CD4-positive, alpha-beta T cell (primary cell): ENCODE measurements around the gene EGF. TPM values are rescaled to one million over a fixed set of nuclear protein-coding genes. Genes with fewer than 3 reads are reported as not detected.

Experiments
- ATAC-seq: fragments of 200-7000 bp; cut with Tn5 transposase; one replicate; pipeline ENCODE4 v1.10.0; 2022; ENCODE audit warnings: mild to moderate bottlenecking; ENCODE audit not compliant: poor library complexity
- CTCF ChIA-PET: fragments of 350-600 bp; sonication (Branson Sonifier 250); formaldehyde crosslinking; loops from one replicate; lab custom pipeline; 2021; ENCODE audit warnings: antibody characterized with exemption, inconsistent platforms; lab: Charles Lee
- POLR2A ChIA-PET: fragments of 350-600 bp; sonication (Branson Sonifier 250); formaldehyde crosslinking; loops from one replicate; lab custom pipeline; 2021; ENCODE audit warnings: antibody characterized with exemption, inconsistent platforms; lab: Charles Lee
- DNase-seq, 14 experiments: peaks; one replicate each; pipeline ENCODE4 v3.0.0-alpha.2; 2013 to 2020; ENCODE audit warnings: mixed read lengths in 2 of 14
- H3K27ac ChIP-seq, 2 donors: one replicate each; pipeline versions ENCODE4 v1.5.1 to v1.7.0; 2013; ENCODE audit warnings: low read length in 2 of 2, low read depth in 1 of 2, mild to moderate bottlenecking in 1 of 2
- H3K27me3 ChIP-seq, 2 experiments: 1 replicate in 1 of 2; 2 replicates in 1 of 2; pipeline versions ENCODE4 v1.6.1 to v1.7.0; 2013; ENCODE audit warnings: low read length in 2 of 2, control low read depth in 1 of 2, mild to moderate bottlenecking in 1 of 2, moderate library complexity in 1 of 2; ENCODE audit not compliant: insufficient read depth in 2 of 2, control insufficient read depth in 1 of 2
- H3K36me3 ChIP-seq: one replicate; pipeline ENCODE4 v1.6.1; 2013; ENCODE audit warnings: low read length, control low read depth; ENCODE audit not compliant: insufficient read depth
- H3K4me1 ChIP-seq: one replicate; pipeline ENCODE4 v1.6.1; 2013; ENCODE audit warnings: low read length, control low read depth; ENCODE audit not compliant: insufficient read depth
- H3K4me3 ChIP-seq: one replicate; pipeline ENCODE4 v1.5.1; 2013; ENCODE audit warnings: mild to moderate bottlenecking, low read length, moderate library complexity
- H3K9me3 ChIP-seq, 2 experiments: 1 replicate in 1 of 2; 2 replicates in 1 of 2; pipeline versions ENCODE4 v1.6.1 to v1.7.0; 2013; ENCODE audit warnings: low read length in 2 of 2, mild to moderate bottlenecking in 2 of 2, control low read depth in 1 of 2, moderate library complexity in 1 of 2; ENCODE audit not compliant: control insufficient read depth in 1 of 2, insufficient read depth in 1 of 2
- H3K27ac Mint-ChIP-seq: one replicate; pipeline ENCODE4 v1.8.0; 2020; ENCODE audit warnings: mixed read lengths
- H3K27me3 Mint-ChIP-seq: one replicate; pipeline ENCODE4 v1.8.0; 2021; ENCODE audit warnings: mixed read lengths
- H3K36me3 Mint-ChIP-seq: one replicate; pipeline ENCODE4 v1.8.0; 2021; ENCODE audit warnings: low read depth, mixed read lengths
- H3K4me1 Mint-ChIP-seq: one replicate; pipeline ENCODE4 v1.8.0; 2021; ENCODE audit warnings: low read depth, mixed read lengths
- H3K4me3 Mint-ChIP-seq: one replicate; pipeline ENCODE4 v1.8.0; 2020; ENCODE audit warnings: mild to moderate bottlenecking, mixed read lengths
- H3K9me3 Mint-ChIP-seq: one replicate; pipeline ENCODE4 v1.8.0; 2020; ENCODE audit warnings: mixed read lengths
- intact Hi-C, 2 experiments: fragments of 100-400 bp; cut with DNase I in 1 of 2; cut with micrococcal nuclease in 1 of 2; formaldehyde crosslinking; loops; one replicate each; pipeline versions ENCODE4 v1.15.1 to v1.9.0; 2023 to 2025; cut with DNase I, micrococcal nuclease
- total RNA-seq, 174 experiments: library from RNA in 2 of 174; stranded (reverse) in 2 of 174; gene quantifications; one replicate each; pipeline ENCODE4 v1.2.3 and lab custom pipeline; 2021 to 2026
- TF ChIP-seq, protein P1 (sequence below): fragments of 200-600 bp; IDR thresholded peaks from one replicate; pipeline ENCODE4 v1.8.0; 2022; ENCODE audit warnings: antibody characterized with exemption, mild to moderate bottlenecking

The EGF gene
- total RNA-seq, 2 experiments from 2014 or later, result not detected

GRCh38 chr4:109928327-109929045 lies 15.8 kb downstream of the EGF start:
- H3K27ac Mint-ChIP-seq, result no peak overlapping the region
- no peaks in the 10 kb centered on the region for H3K4me1 Mint-ChIP-seq
- no peaks in the 10 kb centered on the region for H3K4me1 ChIP-seq
- TF ChIP-seq, protein P1, sequence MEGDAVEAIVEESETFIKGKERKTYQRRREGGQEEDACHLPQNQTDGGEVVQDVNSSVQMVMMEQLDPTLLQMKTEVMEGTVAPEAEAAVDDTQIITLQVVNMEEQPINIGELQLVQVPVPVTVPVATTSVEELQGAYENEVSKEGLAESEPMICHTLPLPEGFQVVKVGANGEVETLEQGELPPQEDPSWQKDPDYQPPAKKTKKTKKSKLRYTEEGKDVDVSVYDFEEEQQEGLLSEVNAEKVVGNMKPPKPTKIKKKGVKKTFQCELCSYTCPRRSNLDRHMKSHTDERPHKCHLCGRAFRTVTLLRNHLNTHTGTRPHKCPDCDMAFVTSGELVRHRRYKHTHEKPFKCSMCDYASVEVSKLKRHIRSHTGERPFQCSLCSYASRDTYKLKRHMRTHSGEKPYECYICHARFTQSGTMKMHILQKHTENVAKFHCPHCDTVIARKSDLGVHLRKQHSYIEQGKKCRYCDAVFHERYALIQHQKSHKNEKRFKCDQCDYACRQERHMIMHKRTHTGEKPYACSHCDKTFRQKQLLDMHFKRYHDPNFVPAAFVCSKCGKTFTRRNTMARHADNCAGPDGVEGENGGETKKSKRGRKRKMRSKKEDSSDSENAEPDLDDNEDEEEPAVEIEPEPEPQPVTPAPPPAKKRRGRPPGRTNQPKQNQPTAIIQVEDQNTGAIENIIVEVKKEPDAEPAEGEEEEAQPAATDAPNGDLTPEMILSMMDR, result no peak
- no peaks in the 10 kb centered on the region for H3K27me3 ChIP-seq
- DNase-seq, result no peak
- H3K9me3 ChIP-seq, result no peaks in the 10 kb centered on the region
- no peaks in the 10 kb centered on the region for H3K36me3 ChIP-seq
- H3K27ac ChIP-seq, result no peak overlapping the region
- no peak for ATAC-seq
- H3K9me3 Mint-ChIP-seq, result no peaks in the 10 kb centered on the region
- intact Hi-C loops, result no loop called here
- H3K36me3 Mint-ChIP-seq, result no peaks in the 10 kb centered on the region
- ChIA-PET CTCF (interaction anchor here (0.6 to 1.6 kb wide), 3 partner anchors 18 to 359 kb away, joined by 3 read pairs; no protein-coding TSS in a partner anchor), POLR2A (no interaction called here)
- H3K27me3 Mint-ChIP-seq, result no peaks in the 10 kb centered on the region
- no peak overlapping the region for H3K4me3 Mint-ChIP-seq
- H3K4me3 ChIP-seq, result no peak overlapping the region

GRCh38 chr4:109930464-109930863 lies 17.8 kb downstream of the EGF start:
- H3K4me1 Mint-ChIP-seq, result no peaks in the 10 kb centered on the region
- intact Hi-C loops, result no loop called here
- H3K27ac Mint-ChIP-seq, result no peak overlapping the region

GRCh38 chr4:109930872-109931271 lies 18.2 kb downstream of the EGF start:
- no peak for ATAC-seq
- Histone ChIP-seq H3K27ac (no peak overlapping the region), H3K4me3 (no peak overlapping the region), H3K27me3 (no peaks in the 10 kb centered on the region), H3K4me1 (no peaks in the 10 kb centered on the region), H3K9me3 (no peaks in the 10 kb centered on the region), H3K36me3 (no peaks in the 10 kb centered on the region)
- TF ChIP-seq, protein P1, result no peak
- Mint-ChIP-seq H3K27ac (no peak overlapping the region), H3K9me3 (peaks cover 4% of the 10 kb centered on the region), H3K4me3 (no peak overlapping the region), H3K36me3 (no peaks in the 10 kb centered on the region), H3K4me1 (no peaks in the 10 kb centered on the region), H3K27me3 (no peaks in the 10 kb centered on the region)
- intact Hi-C loops, result no loop called here
- no peak for DNase-seq
- ChIA-PET POLR2A (no interaction called here), CTCF (no interaction called here)

More at GRCh38 chr4:109930464-109930863, 17.8 kb downstream of the EGF start:
- TF ChIP-seq, protein P1, result no peak
- no peaks in the 10 kb centered on the region for H3K4me1 ChIP-seq
- peaks cover 4% of the 10 kb centered on the region for H3K9me3 Mint-ChIP-seq
- H3K27me3 ChIP-seq, result no peaks in the 10 kb centered on the region
- H3K27ac ChIP-seq, result no peak overlapping the region
- ChIA-PET POLR2A (no interaction called here), CTCF (no interaction called here)
- no peaks in the 10 kb centered on the region for H3K9me3 ChIP-seq
- H3K36me3 ChIP-seq, result no peaks in the 10 kb centered on the region
- no peaks in the 10 kb centered on the region for H3K36me3 Mint-ChIP-seq
- H3K27me3 Mint-ChIP-seq, result no peaks in the 10 kb centered on the region
- no peak overlapping the region for H3K4me3 Mint-ChIP-seq
- ATAC-seq (no peak), DNase-seq (no peak)
- no peak overlapping the region for H3K4me3 ChIP-seq
